ENCODE data around the gene MUC4. TPM values are rescaled to one million over a fixed set of nuclear protein-coding genes. Genes with fewer than 3 reads are reported as not detected.

MUC4 gene
- polyA plus RNA-seq, 1 of the 3 experiments (the other 2 are of a cell fraction) = 0.07 TPM

DNA sequence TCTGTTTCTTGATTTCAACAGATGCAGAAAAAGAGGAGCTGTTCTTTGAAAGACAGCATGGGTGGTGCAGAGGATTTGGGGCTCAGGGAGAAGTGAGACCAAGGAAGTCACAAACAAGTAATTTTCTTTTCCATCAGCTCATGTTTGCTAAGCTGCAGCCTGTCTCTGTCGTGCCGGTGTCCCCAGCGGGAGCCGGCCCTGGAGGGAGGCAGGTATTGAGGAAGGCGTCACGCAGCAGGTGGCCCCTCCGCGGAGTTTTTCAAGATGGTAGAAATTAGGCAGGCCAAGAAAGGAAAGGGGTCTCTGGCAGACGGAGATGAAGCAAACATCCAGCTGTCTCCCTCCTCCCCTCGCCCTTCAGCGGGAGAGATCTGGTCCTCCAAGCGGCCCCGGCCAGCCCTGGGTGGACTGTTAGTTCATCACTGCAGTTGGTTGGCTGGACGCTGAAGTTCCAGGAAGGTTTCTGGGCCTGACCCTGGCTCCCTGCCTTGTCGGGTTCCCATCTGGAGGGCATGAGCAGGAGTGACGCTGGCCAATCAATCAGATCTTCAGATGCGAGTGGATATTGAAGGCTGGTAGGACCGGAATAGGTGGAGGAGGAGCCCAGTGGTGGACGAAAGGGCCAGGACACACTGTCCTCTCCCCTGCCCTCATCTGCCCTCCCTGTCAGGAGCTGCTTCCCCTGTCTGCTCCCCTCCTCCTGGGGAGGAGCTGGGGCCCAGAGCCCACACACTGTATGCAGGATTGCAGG, 27.7 kb upstream of the MUC4 start:
- H3K79me2 ChIP-seq (ENCODE audit: insufficient read depth) = no peaks in the 10 kb centered on the region
- no peaks in the 10 kb centered on the region for H3K9me2 ChIP-seq
- no peak overlapping the region for H2AFZ ChIP-seq (ENCODE audit: low read depth)
- WGBS (ENCODE audit: low lambda C conversion rate) = 76% methylated on average over 5 of the region's 19 CpGs
- no peaks in the 10 kb centered on the region for H4K20me1 ChIP-seq (ENCODE audit: insufficient read depth)
- H3K4me1 ChIP-seq (ENCODE audit: control insufficient read depth in 1 of 2, insufficient read depth in 2 of 2, low read depth in 1 of 2, low read length in 1 of 2) = peaks cover 0 to 2% of the 10 kb centered on the region in 2 experiments; a peak in 1 of 4 replicates
- CTCF ChIA-PET = interaction anchor here (0.5 to 2.6 kb wide), 3 partner anchors 11 to 326 kb away, joined by 3 to 18 read pairs (median 4); no protein-coding TSS in a partner anchor
- H3K9me3 ChIP-seq = no peaks in the 10 kb centered on the region
- H3K4me2 ChIP-seq = no peak overlapping the region
- H3K9ac ChIP-seq = no peak overlapping the region
- TF ChIP-seq, protein P1, sequence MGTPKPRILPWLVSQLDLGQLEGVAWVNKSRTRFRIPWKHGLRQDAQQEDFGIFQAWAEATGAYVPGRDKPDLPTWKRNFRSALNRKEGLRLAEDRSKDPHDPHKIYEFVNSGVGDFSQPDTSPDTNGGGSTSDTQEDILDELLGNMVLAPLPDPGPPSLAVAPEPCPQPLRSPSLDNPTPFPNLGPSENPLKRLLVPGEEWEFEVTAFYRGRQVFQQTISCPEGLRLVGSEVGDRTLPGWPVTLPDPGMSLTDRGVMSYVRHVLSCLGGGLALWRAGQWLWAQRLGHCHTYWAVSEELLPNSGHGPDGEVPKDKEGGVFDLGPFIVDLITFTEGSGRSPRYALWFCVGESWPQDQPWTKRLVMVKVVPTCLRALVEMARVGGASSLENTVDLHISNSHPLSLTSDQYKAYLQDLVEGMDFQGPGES (IDR thresholded peaks at IDR 0.05; ENCODE audit: low read depth, low read length) = no peak
- TF ChIP-seq TAF1 (IDR thresholded peaks at IDR 0.05; ENCODE audit: borderline replicate concordance, low read depth, low read length) (no peak), TCF12 (IDR thresholded peaks at IDR 0.05) (no peak), YY1 (IDR thresholded peaks at IDR 0.05; ENCODE audit: low read depth) (no peak)
- H3K27me3 ChIP-seq (ENCODE audit: insufficient read depth) = peaks cover 2% of the 10 kb centered on the region; the same call in 1 of the 2 replicates
- H3K27ac ChIP-seq (ENCODE audit: low read depth in 2 of 2, low read length in 1 of 2) = no peak overlapping the region
- H3F3A ChIP-seq (replicated peaks; ENCODE audit: insufficient read depth) = no peaks in the 10 kb centered on the region
- H3K36me3 ChIP-seq (replicated peaks in 1 of 2; ENCODE audit: control insufficient read depth in 1 of 2, insufficient read depth in 2 of 2, low read length in 1 of 2) = no peaks in the 10 kb centered on the region
- H3K4me3 ChIP-seq (ENCODE audit: low read depth in 2 of 2, low read length in 1 of 2) = no peak overlapping the region
- POLR2A ChIA-PET = no interaction called here
- no peak for DNase-seq

DNA sequence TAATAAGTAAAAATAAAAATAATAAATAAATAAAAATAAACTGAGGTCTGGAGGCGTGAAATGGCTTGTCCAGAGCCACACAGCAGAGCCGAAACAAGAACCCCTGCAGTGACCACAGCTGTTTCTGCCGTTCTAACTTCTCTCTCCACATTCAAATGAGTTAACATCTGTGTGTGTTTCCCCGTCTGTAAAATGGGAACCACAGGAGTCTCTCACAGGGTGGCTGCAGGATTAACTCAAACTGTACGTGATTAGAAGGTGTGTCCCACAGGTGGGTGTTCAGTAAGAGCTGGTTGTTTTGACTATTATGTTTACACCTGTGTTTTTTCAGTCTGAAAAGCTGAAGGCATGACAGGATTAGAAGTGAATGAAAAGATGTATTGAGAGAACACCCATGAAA, 27.0 kb upstream of the MUC4 start:
- CTCF ChIA-PET = interaction anchor here (0.5 to 2.6 kb wide), 3 partner anchors 12 to 325 kb away, joined by 3 to 18 read pairs (median 4); no protein-coding TSS in a partner anchor
- no peaks in the 10 kb centered on the region for H3K79me2 ChIP-seq (ENCODE audit: insufficient read depth)

More for the DNA sequence above, 27.0 kb upstream of the MUC4 start:
- no peak overlapping the region for H3K4me2 ChIP-seq
- H4K20me1 ChIP-seq (ENCODE audit: insufficient read depth) = no peaks in the 10 kb centered on the region
- no peaks in the 10 kb centered on the region for H3K36me3 ChIP-seq (replicated peaks in 1 of 2; ENCODE audit: control insufficient read depth in 1 of 2, insufficient read depth in 2 of 2, low read length in 1 of 2)
- no peak overlapping the region for H3K4me3 ChIP-seq (ENCODE audit: low read depth in 2 of 2, low read length in 1 of 2)
- TF ChIP-seq YY1 (IDR thresholded peaks at IDR 0.05; ENCODE audit: low read depth) = no peak
- no peak for TF ChIP-seq RCOR1 (IDR thresholded peaks at IDR 0.05; ENCODE audit: low read length)
- TF ChIP-seq TCF12 (IDR thresholded peaks at IDR 0.05) = no peak
- no peak for TF ChIP-seq FOSL2 (IDR thresholded peaks at IDR 0.05; ENCODE audit: borderline replicate concordance, low read depth)
- no peak for TF ChIP-seq SMC3 (IDR thresholded peaks at IDR 0.05; ENCODE audit: low read depth, low read length)
- no peak for TF ChIP-seq SIN3A (IDR thresholded peaks at IDR 0.05; ENCODE audit: borderline replicate concordance, low read depth, low read length)
- TF ChIP-seq, protein P2, sequence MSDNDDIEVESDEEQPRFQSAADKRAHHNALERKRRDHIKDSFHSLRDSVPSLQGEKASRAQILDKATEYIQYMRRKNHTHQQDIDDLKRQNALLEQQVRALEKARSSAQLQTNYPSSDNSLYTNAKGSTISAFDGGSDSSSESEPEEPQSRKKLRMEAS (IDR thresholded peaks at IDR 0.05; ENCODE audit: low read depth) = no peak
- TF ChIP-seq, protein P3, sequence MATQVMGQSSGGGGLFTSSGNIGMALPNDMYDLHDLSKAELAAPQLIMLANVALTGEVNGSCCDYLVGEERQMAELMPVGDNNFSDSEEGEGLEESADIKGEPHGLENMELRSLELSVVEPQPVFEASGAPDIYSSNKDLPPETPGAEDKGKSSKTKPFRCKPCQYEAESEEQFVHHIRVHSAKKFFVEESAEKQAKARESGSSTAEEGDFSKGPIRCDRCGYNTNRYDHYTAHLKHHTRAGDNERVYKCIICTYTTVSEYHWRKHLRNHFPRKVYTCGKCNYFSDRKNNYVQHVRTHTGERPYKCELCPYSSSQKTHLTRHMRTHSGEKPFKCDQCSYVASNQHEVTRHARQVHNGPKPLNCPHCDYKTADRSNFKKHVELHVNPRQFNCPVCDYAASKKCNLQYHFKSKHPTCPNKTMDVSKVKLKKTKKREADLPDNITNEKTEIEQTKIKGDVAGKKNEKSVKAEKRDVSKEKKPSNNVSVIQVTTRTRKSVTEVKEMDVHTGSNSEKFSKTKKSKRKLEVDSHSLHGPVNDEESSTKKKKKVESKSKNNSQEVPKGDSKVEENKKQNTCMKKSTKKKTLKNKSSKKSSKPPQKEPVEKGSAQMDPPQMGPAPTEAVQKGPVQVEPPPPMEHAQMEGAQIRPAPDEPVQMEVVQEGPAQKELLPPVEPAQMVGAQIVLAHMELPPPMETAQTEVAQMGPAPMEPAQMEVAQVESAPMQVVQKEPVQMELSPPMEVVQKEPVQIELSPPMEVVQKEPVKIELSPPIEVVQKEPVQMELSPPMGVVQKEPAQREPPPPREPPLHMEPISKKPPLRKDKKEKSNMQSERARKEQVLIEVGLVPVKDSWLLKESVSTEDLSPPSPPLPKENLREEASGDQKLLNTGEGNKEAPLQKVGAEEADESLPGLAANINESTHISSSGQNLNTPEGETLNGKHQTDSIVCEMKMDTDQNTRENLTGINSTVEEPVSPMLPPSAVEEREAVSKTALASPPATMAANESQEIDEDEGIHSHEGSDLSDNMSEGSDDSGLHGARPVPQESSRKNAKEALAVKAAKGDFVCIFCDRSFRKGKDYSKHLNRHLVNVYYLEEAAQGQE (IDR thresholded peaks at IDR 0.05; ENCODE audit: low read depth, low read length) = no peak
- TF ChIP-seq JUND (IDR thresholded peaks at IDR 0.05) = no peak
- TF ChIP-seq GABPA (IDR thresholded peaks at IDR 0.05; ENCODE audit: low read depth) = no peak
- no peak for TF ChIP-seq MXI1 (IDR thresholded peaks at IDR 0.05; ENCODE audit: low read depth, low read length)
- peaks cover 0 to 2% of the 10 kb centered on the region in 2 experiments; a peak in 1 of 4 replicates for H3K4me1 ChIP-seq (ENCODE audit: control insufficient read depth in 1 of 2, insufficient read depth in 2 of 2, low read depth in 1 of 2, low read length in 1 of 2)
- H2AFZ ChIP-seq (ENCODE audit: low read depth) = no peak overlapping the region
- WGBS (ENCODE audit: low lambda C conversion rate) = 60% methylated on average over 5 of the region's 5 CpGs
- DNase-seq = no peak
- H3F3A ChIP-seq (replicated peaks; ENCODE audit: insufficient read depth) = no peaks in the 10 kb centered on the region
- H3K9me2 ChIP-seq = no peaks in the 10 kb centered on the region
- H3K9me3 ChIP-seq = no peaks in the 10 kb centered on the region
- no peak overlapping the region for H3K9ac ChIP-seq
- POLR2A ChIA-PET = no interaction called here
- H3K27ac ChIP-seq (ENCODE audit: low read depth in 2 of 2, low read length in 1 of 2) = no peak overlapping the region
- H3K27me3 ChIP-seq (ENCODE audit: insufficient read depth) = no peaks in the 10 kb centered on the region
